Hepatocyte (in vitro differentiated cells): ENCODE measurements around the gene GRM3.

Experiments used
- CTCF ChIP-seq: fragments of 200-600 bp; sonication (generic); IDR thresholded peaks from 2 replicates; pipeline ENCODE4 v1.5.1; 2016; ENCODE audit warnings: antibody characterized with exemption, mild to moderate bottlenecking; ENCODE audit not compliant: poor library complexity
- EZH2 ChIP-seq: fragments of 200-600 bp; sonication (generic); IDR thresholded peaks from 2 replicates; pipeline ENCODE4 v1.6.1; 2016; ENCODE audit warnings: antibody characterized with exemption, mild to moderate bottlenecking, borderline replicate concordance
- EZH2phosphoT487 ChIP-seq: fragments of 200-600 bp; sonication (generic); IDR thresholded peaks from one replicate; pipeline ENCODE4 v1.6.1; 2018; ENCODE audit warnings: antibody characterized with exemption, mild to moderate bottlenecking, low read depth, moderate library complexity; ENCODE audit not compliant: unreplicated experiment, severe bottlenecking

GRCh38 chr7:86692755-86693154 is 49.0 kb downstream of the GRM3 start:
- TF ChIP-seq EZH2 (no peak), CTCF (no peak), EZH2phosphoT487 (no peak)
